ENCODE measurements around the gene DEAF1.

GRCh38 chr11:678297-678696 lies 16.7 kb downstream of the DEAF1 start:
- no peak for TF ChIP-seq HDGF (IDR thresholded peaks at IDR 0.05; ENCODE audit: borderline replicate concordance)
- no peak for TF ChIP-seq CTBP1 (IDR thresholded peaks at IDR 0.05; ENCODE audit: borderline replicate concordance)
- no peak for TF ChIP-seq SUZ12 (IDR thresholded peaks at IDR 0.05)
- TF ChIP-seq ELF4 (IDR thresholded peaks at IDR 0.05) = no peak
- no peak for TF ChIP-seq LEF1 (IDR thresholded peaks at IDR 0.05; ENCODE audit: borderline replicate concordance)
- TF ChIP-seq NFRKB (IDR thresholded peaks at IDR 0.05) = no peak
- TF ChIP-seq FOXM1 (IDR thresholded peaks at IDR 0.05; ENCODE audit: borderline replicate concordance) = no peak
- no peak for TF ChIP-seq ARNT (IDR thresholded peaks at IDR 0.05)
- TF ChIP-seq SP1 (IDR thresholded peaks at IDR 0.05) = no peak
- TF ChIP-seq PKNOX1 (IDR thresholded peaks at IDR 0.05) = no peak

Measured in HEK293T (cell line).